Omental fat pad (tissue), 4 donors: Measurements from ENCODE around the gene DPYD. TPM values are rescaled to one million over a fixed set of nuclear protein-coding genes. Genes with fewer than 3 reads are reported as not detected.

Source experiments
- ATAC-seq: fragments of 150-250 bp; one replicate; pipeline ENCODE4 v1.9.1; 2016; ENCODE audit warnings: mild to moderate bottlenecking, moderate library complexity; ENCODE audit not compliant: low FRiP score
- DNase-seq: peaks from one replicate; pipeline ENCODE4 v3.0.0-alpha.2; 2019; ENCODE audit warnings: low spot score
- CTCF ChIP-seq, 3 donors: fragments of 450-650 bp; IDR thresholded peaks; one replicate each; pipeline ENCODE4 v1.5.1; 2016 to 2017; ENCODE audit warnings: antibody characterized with exemption in 3 of 3, mild to moderate bottlenecking in 3 of 3, moderate library complexity in 2 of 3
- total RNA-seq, 4 donors: library from RNA; depleted of rRNA; stranded (reverse); fragments of >200 nt; gene quantifications; one replicate each; pipeline ENCODE4 v1.1.0, GENCODE V29; 2016

Gene DPYD
- total RNA-seq, 4 donors from 2014 or later = 52.5 to 86.4 (median 60.3) TPM

- ATAC-seq (no peak), DNase-seq (no peak)
- TF ChIP-seq CTCF (IDR thresholded peaks at IDR 0.05) = no peak
These were observed 524.4 kb downstream of the DPYD start for GRCh38 chr1:97396463-97396862.

- ATAC-seq = no peak
- no peak for DNase-seq
- no peak for TF ChIP-seq CTCF (IDR thresholded peaks at IDR 0.05)
These were observed 528.1 kb downstream of the DPYD start for GRCh38 chr1:97392701-97393100.

- no peak for DNase-seq
- ATAC-seq = no peak
- TF ChIP-seq CTCF (IDR thresholded peaks at IDR 0.05) = no peak
These were observed 535.1 kb downstream of the DPYD start for GRCh38 chr1:97385536-97386277.

GRCh38 chr1:97384294-97384968, 536.4 kb downstream of the DPYD start:
- ATAC-seq (peak; percentile 86), DNase-seq (no peak)
- no peak for TF ChIP-seq CTCF (IDR thresholded peaks at IDR 0.05)

GRCh38 chr1:97383797-97384196, 537.0 kb downstream of the DPYD start:
- no peak for TF ChIP-seq CTCF (IDR thresholded peaks at IDR 0.05)
- peak; percentile 37 for ATAC-seq
- DNase-seq = no peak

GRCh38 chr1:97382206-97382605, 538.6 kb downstream of the DPYD start:
- no peak for TF ChIP-seq CTCF (IDR thresholded peaks at IDR 0.05)
- ATAC-seq (no peak), DNase-seq (no peak)
